ENCODE results near the gene SOX10. TPM values are rescaled to one million over a fixed set of nuclear protein-coding genes. Genes with fewer than 3 reads are reported as not detected.

Gene SOX10
- total RNA-seq, 1 donor from 2014 or later, result not detected

- H3K4me3 Mint-ChIP-seq (ENCODE audit: unreplicated experiment), result no peak overlapping the region
- H3K36me3 Mint-ChIP-seq (ENCODE audit: unreplicated experiment), result no peaks in the 10 kb centered on the region
- no peaks in the 10 kb centered on the region for H3K27me3 Mint-ChIP-seq (ENCODE audit: unreplicated experiment)
- H3K4me1 Mint-ChIP-seq (ENCODE audit: unreplicated experiment), result peaks cover 6% of the 10 kb centered on the region
- TF ChIP-seq CTCF (IDR thresholded peaks at IDR 0.05), result no peak
- H3K27ac Mint-ChIP-seq (ENCODE audit: unreplicated experiment), result no peak overlapping the region
- H3K9me3 Mint-ChIP-seq (ENCODE audit: unreplicated experiment), result no peaks in the 10 kb centered on the region
- DNase-seq (ENCODE audit: extremely low spot score, unreplicated experiment), result no peak
These were observed 6.5 kb upstream of the SOX10 start for GRCh38 chr22:37990862-37991261.

DNA sequence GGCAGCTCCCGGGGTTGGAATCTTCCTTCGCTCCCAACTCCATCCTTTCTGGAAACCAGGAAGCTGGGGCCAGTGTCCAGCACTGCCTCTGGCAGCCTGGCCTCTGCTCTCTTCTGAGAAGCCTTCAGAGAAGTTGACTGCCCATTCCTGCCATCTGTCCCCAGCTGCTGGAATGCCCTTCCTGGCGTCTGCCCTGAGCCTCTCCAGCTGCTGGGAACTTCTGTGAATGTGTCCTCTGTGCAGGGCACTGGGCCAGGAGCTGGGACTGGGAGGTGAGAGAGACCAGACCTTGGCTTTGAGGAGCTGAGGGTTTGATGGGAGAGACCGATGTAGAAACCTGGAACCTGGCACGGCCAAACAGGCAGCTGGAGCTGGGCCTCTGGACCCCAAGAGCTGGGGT lies 5.9 kb upstream of the SOX10 start:
- no peak for DNase-seq (ENCODE audit: extremely low spot score, unreplicated experiment)
- H3K27me3 Mint-ChIP-seq (ENCODE audit: unreplicated experiment), result no peaks in the 10 kb centered on the region
- no peaks in the 10 kb centered on the region for H3K9me3 Mint-ChIP-seq (ENCODE audit: unreplicated experiment)
- no peak overlapping the region for H3K4me3 Mint-ChIP-seq (ENCODE audit: unreplicated experiment)
- H3K4me1 Mint-ChIP-seq (ENCODE audit: unreplicated experiment), result peaks cover under 1% of the 10 kb centered on the region
- H3K27ac Mint-ChIP-seq (ENCODE audit: unreplicated experiment), result no peak overlapping the region
- H3K36me3 Mint-ChIP-seq (ENCODE audit: unreplicated experiment), result no peaks in the 10 kb centered on the region
- no peak for TF ChIP-seq CTCF (IDR thresholded peaks at IDR 0.05)

GRCh38 chr22:37989146-37990045 lies 5.0 kb upstream of the SOX10 start:
- H3K4me1 Mint-ChIP-seq (ENCODE audit: unreplicated experiment), result no peaks in the 10 kb centered on the region
- no peak for DNase-seq (ENCODE audit: extremely low spot score, unreplicated experiment)
- H3K27me3 Mint-ChIP-seq (ENCODE audit: unreplicated experiment), result no peaks in the 10 kb centered on the region
- H3K9me3 Mint-ChIP-seq (ENCODE audit: unreplicated experiment), result no peaks in the 10 kb centered on the region
- H3K4me3 Mint-ChIP-seq (ENCODE audit: unreplicated experiment), result no peak overlapping the region
- H3K36me3 Mint-ChIP-seq (ENCODE audit: unreplicated experiment), result no peaks in the 10 kb centered on the region
- no peak for TF ChIP-seq CTCF (IDR thresholded peaks at IDR 0.05)
- H3K27ac Mint-ChIP-seq (ENCODE audit: unreplicated experiment), result no peak overlapping the region

GRCh38 chr22:37986371-37986770 lies 2.0 kb upstream of the SOX10 start:
- Mint-ChIP-seq H3K27me3 (ENCODE audit: unreplicated experiment) (no peaks in the 10 kb centered on the region), H3K4me1 (ENCODE audit: unreplicated experiment) (no peaks in the 10 kb centered on the region), H3K36me3 (ENCODE audit: unreplicated experiment) (no peaks in the 10 kb centered on the region), H3K4me3 (ENCODE audit: unreplicated experiment) (no peak overlapping the region), H3K9me3 (ENCODE audit: unreplicated experiment) (no peaks in the 10 kb centered on the region), H3K27ac (ENCODE audit: unreplicated experiment) (no peak overlapping the region)
- DNase-seq (ENCODE audit: extremely low spot score, unreplicated experiment), result no peak
- no peak for TF ChIP-seq CTCF (IDR thresholded peaks at IDR 0.05)

- no peak for DNase-seq (ENCODE audit: extremely low spot score, unreplicated experiment)
- no peaks in the 10 kb centered on the region for H3K9me3 Mint-ChIP-seq (ENCODE audit: unreplicated experiment)
- no peaks in the 10 kb centered on the region for H3K36me3 Mint-ChIP-seq (ENCODE audit: unreplicated experiment)
- no peaks in the 10 kb centered on the region for H3K27me3 Mint-ChIP-seq (ENCODE audit: unreplicated experiment)
- H3K27ac Mint-ChIP-seq (ENCODE audit: unreplicated experiment), result no peak overlapping the region
- TF ChIP-seq CTCF (IDR thresholded peaks at IDR 0.05), result no peak
- H3K4me3 Mint-ChIP-seq (ENCODE audit: unreplicated experiment), result no peak overlapping the region
- no peaks in the 10 kb centered on the region for H3K4me1 Mint-ChIP-seq (ENCODE audit: unreplicated experiment)
These were observed 1.5 kb upstream of the SOX10 start for GRCh38 chr22:37985751-37986281.
